Suppressor macrophage treated with lipopolysaccharide for 1 hour (primary cell): Measurements from ENCODE around the gene CCDC85A.

Experiments
- DNase-seq, 3 donors: peaks; one replicate each; pipeline ENCODE4 v3.0.0-alpha.2; 2020 to 2022

Gene CCDC85A

DNA sequence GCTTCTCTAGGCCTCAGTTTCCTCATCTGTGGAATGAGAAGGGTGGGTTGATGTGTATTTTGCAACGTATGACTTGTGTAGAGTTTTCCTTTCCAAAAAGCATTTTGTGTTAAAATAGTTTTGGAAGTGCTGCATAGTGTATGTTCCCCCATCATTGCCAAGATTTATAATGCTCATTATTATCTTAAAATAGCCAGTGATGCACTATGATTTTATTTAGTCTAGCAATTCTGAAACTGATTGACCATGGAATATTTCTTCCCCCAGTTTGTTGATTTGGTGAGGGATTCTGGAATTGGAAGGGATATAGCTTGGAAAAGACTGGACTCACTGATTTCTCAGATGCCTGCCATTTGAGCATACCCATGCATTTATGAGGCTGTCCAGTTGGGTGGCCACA, 130.6 kb downstream of the CCDC85A start:
- DNase-seq, result no peak

DNA sequence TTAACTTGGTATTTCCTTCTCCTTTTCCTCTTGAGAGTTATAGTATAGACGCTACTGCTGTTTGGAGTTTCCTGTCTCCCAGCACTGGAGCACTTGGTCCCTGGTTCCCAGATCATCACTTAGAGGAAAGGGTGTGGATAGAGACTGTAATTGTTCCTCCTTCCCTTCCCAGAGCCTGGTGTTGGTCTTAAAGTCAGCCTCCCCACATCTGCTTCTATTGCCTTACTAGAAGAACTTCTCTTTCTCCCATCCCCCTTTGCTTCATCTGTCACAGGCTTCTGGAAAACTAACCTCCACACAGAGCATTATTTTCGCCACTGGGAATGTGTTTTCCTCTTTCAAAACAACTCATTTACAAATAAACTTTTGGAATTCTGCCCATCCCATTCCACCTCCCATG, 131.0 kb downstream of the CCDC85A start:
- DNase-seq, result no peak

DNA sequence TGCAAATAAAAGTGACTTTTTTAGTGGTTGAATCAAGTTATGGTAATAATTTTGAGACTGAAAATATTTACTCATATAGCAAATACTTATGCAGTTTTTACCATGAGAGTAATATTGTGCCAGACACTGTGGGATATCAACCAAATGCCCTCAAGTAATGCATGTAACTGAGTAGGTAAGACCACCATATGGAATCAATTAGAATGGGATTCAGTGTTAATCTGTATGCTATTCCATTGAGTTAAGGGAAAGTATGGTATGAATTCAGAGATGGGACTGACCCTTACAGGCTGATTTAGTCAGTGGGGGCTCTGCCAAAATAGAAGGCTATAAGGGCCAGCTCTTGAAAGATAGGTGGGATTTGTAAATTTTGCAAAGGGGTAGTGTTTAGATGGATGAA, 131.6 kb downstream of the CCDC85A start:
- DNase-seq, result no peak

DNA sequence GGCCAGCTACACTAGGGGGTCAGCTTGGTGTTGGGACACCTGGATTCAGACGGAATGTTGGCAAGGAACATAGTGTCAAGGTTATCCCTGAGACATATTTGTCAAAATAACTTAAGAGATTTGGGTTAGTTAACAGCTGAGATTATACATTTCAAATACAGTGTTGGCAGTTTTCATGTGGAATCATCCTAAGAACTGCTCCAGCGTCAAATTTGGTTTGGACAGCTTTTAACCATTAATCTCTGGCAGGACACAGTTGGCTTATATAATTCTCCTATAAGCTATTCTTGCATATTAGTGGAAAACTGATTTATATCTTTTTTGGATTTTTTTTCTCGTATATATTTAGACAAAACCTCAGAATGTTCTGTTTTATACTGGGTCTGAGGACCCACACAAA, 132.2 kb downstream of the CCDC85A start:
- no peak for DNase-seq

- DNase-seq, result no peak
These were observed 134.4 kb downstream of the CCDC85A start for GRCh38 chr2:56318147-56318546.

GRCh38 chr2:56325661-56326345, 142.0 kb downstream of the CCDC85A start:
- DNase-seq, result no peak

DNA sequence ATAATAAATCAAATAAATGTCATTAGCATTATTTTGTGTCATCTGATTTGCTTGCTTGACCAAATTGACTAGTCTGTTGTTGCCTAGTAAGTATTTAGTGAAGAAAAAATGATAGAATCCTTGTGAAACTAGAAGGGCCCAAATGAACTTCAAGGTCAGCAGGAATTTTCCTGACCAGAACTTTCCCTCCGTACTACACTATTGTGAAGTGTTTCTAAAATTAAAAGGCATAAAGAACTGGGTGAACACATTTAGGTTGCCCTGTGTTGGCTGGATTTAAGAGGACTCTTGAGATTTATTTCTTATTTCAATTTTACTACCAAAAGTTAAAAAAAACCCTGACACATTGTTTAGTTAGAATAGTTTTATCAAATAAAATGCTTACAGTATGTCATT, 142.6 kb downstream of the CCDC85A start:
- no peak for DNase-seq

DNA sequence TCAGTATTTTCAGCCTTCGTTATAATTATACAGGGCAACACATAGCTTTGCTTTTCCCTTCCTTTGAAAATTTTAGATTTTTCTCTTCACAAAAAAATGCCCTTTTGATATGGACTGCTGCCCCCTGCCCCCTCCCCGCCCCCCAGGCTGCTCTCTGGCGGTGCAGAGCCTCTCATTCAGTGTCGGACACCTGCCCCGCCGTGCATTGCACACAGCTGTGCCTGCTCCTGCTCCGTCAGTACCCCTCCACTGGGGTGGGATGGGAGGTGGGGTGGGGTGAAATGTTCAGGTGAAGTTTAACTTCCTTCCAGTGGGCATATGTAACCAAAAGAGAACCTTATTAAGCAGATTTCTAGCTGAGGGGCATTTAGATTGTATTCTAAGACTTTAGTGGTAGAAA, 148.0 kb downstream of the CCDC85A start:
- no peak for DNase-seq

- DNase-seq, result no peak
These were observed 150.2 kb downstream of the CCDC85A start for GRCh38 chr2:56333812-56334485.

GRCh38 chr2:56334622-56335021, 150.8 kb downstream of the CCDC85A start:
- DNase-seq, result no peak

GRCh38 chr2:56335101-56335500, 151.3 kb downstream of the CCDC85A start:
- DNase-seq, result no peak

- DNase-seq, result no peak
These were observed 153.6 kb downstream of the CCDC85A start for GRCh38 chr2:56337342-56337741.

GRCh38 chr2:56338232-56338631, 154.4 kb downstream of the CCDC85A start:
- no peak for DNase-seq

- DNase-seq, result no peak
These were observed 161.0 kb downstream of the CCDC85A start for GRCh38 chr2:56344771-56345170.

DNA sequence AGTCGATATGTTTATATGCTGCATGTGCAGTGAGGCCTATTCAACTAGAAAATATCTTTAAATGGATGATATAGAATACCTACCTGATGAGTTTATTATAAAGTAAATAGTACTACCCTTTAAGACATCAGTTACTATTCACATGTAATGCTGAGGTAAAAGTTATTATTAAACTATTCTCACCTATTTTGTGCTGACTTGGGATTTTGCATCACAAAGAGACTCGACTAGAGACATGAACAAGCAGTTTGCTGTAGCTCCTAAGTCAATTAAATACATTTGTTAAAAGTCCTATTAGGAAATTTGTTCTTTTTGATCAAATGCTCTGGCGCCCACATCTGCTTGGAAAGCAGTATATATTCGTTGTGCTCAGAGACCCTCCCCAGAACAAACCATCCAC, 164.1 kb downstream of the CCDC85A start:
- no peak for DNase-seq

- no peak for DNase-seq
These were observed 164.8 kb downstream of the CCDC85A start for GRCh38 chr2:56348392-56349210.

GRCh38 chr2:56357655-56358295, 174.0 kb downstream of the CCDC85A start:
- no peak for DNase-seq

GRCh38 chr2:56361844-56362243, 178.1 kb downstream of the CCDC85A start:
- no peak for DNase-seq

DNA sequence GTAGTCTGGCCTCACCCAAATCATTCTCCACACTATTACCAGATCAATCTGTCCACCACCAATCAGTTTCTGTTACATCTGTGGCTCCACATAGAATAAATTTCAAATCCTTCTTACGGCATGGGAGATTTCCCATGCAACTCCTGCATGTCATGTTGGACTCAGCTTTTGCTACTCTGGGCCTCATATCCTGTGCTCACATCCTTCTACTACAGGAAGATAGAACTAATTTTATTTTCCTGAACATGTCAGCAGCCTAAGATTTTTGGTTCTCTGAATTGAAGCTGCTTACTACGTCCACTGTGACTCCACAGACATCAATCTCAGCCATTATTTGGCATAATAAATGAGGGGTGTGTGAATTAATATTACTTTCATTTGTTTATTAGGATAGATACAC, 181.1 kb downstream of the CCDC85A start:
- DNase-seq, result no peak

DNA sequence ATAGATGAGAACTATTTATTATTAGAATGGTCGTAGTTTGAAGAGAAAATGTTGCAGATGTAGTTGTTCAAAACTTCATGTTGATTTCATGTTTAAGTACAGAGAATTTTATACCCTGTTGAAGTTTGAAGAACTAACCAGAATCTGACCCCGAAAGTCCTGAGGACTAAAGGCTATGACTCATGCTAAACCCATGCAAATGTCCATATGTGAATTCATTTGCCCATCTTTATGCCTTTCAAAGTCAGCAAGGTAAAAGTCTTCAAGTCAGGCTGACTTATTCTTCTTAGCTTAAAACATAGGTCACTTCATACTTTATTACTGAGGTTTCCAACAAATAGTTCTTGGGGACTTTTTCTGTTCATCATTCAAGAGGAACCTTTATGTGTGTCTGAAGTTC, 185.5 kb downstream of the CCDC85A start:
- DNase-seq, result no peak

DNA sequence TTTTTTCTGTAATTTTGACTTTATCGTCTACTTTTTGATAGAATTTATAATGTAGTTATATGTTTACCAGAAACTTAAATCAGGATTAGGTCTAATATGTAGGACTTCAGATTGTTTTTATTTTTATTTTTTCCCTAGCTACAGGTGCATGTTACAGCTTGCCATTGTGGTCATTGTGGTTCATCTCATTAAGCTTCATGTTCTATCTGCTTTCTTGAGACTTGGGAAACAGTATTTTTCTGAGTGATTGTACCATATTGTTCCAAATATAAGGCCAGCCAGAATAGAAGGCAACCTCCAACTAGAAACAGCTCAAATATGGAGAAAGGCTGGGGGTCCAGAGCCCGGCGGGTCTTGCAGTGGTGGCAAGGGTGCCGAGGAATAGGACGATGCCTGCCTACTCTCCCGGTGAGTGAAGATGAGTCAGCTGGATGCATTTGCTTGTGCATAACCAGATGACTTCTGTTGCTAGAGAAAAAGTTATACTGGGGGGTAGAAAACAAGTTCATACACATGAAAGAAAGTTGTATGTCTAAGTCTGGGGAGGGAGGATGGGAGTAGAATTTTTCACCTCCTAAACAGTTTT, 188.4 kb downstream of the CCDC85A start:
- DNase-seq, result no peak

DNA sequence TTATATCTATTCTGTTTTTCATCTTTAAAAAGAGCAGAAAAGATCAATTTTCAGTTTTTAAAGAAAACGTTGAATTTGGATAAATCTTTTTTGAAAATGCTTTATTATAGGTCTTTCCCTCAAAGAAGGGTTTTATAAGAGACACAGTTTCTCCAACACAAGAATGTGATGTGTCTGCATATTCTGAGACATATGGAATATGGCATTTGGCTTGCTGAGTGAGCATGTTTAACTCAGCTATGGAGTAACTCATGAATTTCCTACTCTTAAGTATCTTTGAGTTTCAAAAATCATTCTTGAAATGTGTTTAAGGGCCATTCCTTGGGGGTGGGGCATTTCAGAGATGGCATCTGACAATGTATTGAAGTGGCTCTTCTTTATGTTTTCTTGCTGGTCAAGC, 191.5 kb downstream of the CCDC85A start:
- DNase-seq, result no peak
